Measurements from ENCODE around the gene RPL34. TPM values are rescaled to one million over a fixed set of nuclear protein-coding genes. Genes with fewer than 3 reads are reported as not detected.
A peak's percentile ranks its signal among the peaks of the same experiment; 100 is the strongest.

Gene RPL34
- 100 to 1,000 TPM; 901 to 922 TPM for total RNA-seq
- polyA plus RNA-seq (ENCODE audit: insufficient read length in 6 of 6), result 1,000 to 10,000 TPM; 2,139 to 2,528 (median 2,317) TPM
- long read RNA-seq, donor 1, transcript RPL34-202 (5 exons, 441 nt), result major isoform, 2,908 of 4,248 reads
- long read RNA-seq, donor 1, transcript RPL34-206 (2 exons, 629 nt), result minor isoform, 116 of 4,248 reads
- long read RNA-seq, donor 1, transcript RPL34-201 (5 exons, 529 nt), result minor isoform, 43 of 4,248 reads
- long read RNA-seq, donor 1, partial matches to known transcripts, result 1,054 of 4,248 reads
- long read RNA-seq, donor 1, other reads (novel, unspliced or antisense), result 122 of 4,248 reads
- long read RNA-seq, donor 2, transcript RPL34-206 (2 exons, 629 nt), result minor isoform, 271 of 3,297 reads
- long read RNA-seq, donor 2, transcript RPL34-205 (2 exons, 2,627 nt), result minor isoform, 5 of 3,297 reads
- long read RNA-seq, donor 2, transcript RPL34-202 (5 exons, 441 nt), result major isoform, 1,859 of 3,297 reads
- long read RNA-seq, donor 2, transcript RPL34-201 (5 exons, 529 nt), result minor isoform, 30 of 3,297 reads
- long read RNA-seq, donor 2, partial matches to known transcripts, result 1,064 of 3,297 reads
- long read RNA-seq, donor 2, other reads (novel, unspliced or antisense), result 68 of 3,297 reads
- long read RNA-seq, donor 3, transcript RPL34-205 (2 exons, 2,627 nt), result minor isoform, 7 of 3,790 reads
- long read RNA-seq, donor 3, transcript RPL34-201 (5 exons, 529 nt), result minor isoform, 28 of 3,790 reads
- long read RNA-seq, donor 3, transcript RPL34-206 (2 exons, 629 nt), result minor isoform, 111 of 3,790 reads
- long read RNA-seq, donor 3, transcript RPL34-202 (5 exons, 441 nt), result major isoform, 2,602 of 3,790 reads
- long read RNA-seq, donor 3, partial matches to known transcripts, result 923 of 3,790 reads
- long read RNA-seq, donor 3, other reads (novel, unspliced or antisense), result 119 of 3,790 reads
- long read RNA-seq, donor 4, transcript RPL34-201 (5 exons, 529 nt), result minor isoform, 32 of 1,403 reads
- long read RNA-seq, donor 4, transcript RPL34-202 (5 exons, 441 nt), result major isoform, 1,021 of 1,403 reads
- long read RNA-seq, donor 4, partial matches to known transcripts, result 325 of 1,403 reads
- long read RNA-seq, donor 4, other reads (novel, unspliced or antisense), result 25 of 1,403 reads
- long read RNA-seq, donor 5, transcript RPL34-202 (5 exons, 441 nt), result major isoform, 2,106 of 3,396 reads
- long read RNA-seq, donor 5, transcript RPL34-206 (2 exons, 629 nt), result minor isoform, 112 of 3,396 reads
- long read RNA-seq, donor 5, transcript RPL34-201 (5 exons, 529 nt), result minor isoform, 33 of 3,396 reads
- long read RNA-seq, donor 5, partial matches to known transcripts, result 1,048 of 3,396 reads
- long read RNA-seq, donor 5, other reads (novel, unspliced or antisense), result 95 of 3,396 reads
- long read RNA-seq, donor 6, transcript RPL34-206 (2 exons, 629 nt), result minor isoform, 295 of 5,520 reads
- long read RNA-seq, donor 6, transcript RPL34-205 (2 exons, 2,627 nt), result minor isoform, 5 of 5,520 reads
- long read RNA-seq, donor 6, transcript RPL34-202 (5 exons, 441 nt), result major isoform, 3,319 of 5,520 reads
- long read RNA-seq, donor 6, transcript RPL34-201 (5 exons, 529 nt), result minor isoform, 36 of 5,520 reads
- long read RNA-seq, donor 6, partial matches to known transcripts, result 1,763 of 5,520 reads
- long read RNA-seq, donor 6, other reads (novel, unspliced or antisense), result 102 of 5,520 reads
- long read RNA-seq, donor 7, transcript RPL34-202 (5 exons, 441 nt), result major isoform, 1,674 of 2,667 reads
- long read RNA-seq, donor 7, transcript RPL34-206 (2 exons, 629 nt), result minor isoform, 71 of 2,667 reads
- long read RNA-seq, donor 7, transcript RPL34-205 (2 exons, 2,627 nt), result minor isoform, 8 of 2,667 reads
- long read RNA-seq, donor 7, transcript RPL34-201 (5 exons, 529 nt), result minor isoform, 18 of 2,667 reads
- long read RNA-seq, donor 7, partial matches to known transcripts, result 821 of 2,667 reads
- long read RNA-seq, donor 7, other reads (novel, unspliced or antisense), result 74 of 2,667 reads
- long read RNA-seq, donor 8, transcript RPL34-201 (5 exons, 529 nt), result minor isoform, 21 of 1,647 reads
- long read RNA-seq, donor 8, transcript RPL34-206 (2 exons, 629 nt), result minor isoform, 34 of 1,647 reads
- long read RNA-seq, donor 8, transcript RPL34-202 (5 exons, 441 nt), result major isoform, 1,110 of 1,647 reads
- long read RNA-seq, donor 8, partial matches to known transcripts, result 433 of 1,647 reads
- long read RNA-seq, donor 8, other reads (novel, unspliced or antisense), result 46 of 1,647 reads
- long read RNA-seq, donor 9, transcript RPL34-202 (5 exons, 441 nt), result major isoform, 16 of 40 reads
- long read RNA-seq, donor 9, transcript RPL34-206 (2 exons, 629 nt), result minor isoform, 8 of 40 reads
- long read RNA-seq, donor 9, partial matches to known transcripts, result 16 of 40 reads
- long read RNA-seq, donor 9, other reads (novel, unspliced or antisense), result 0 of 40 reads
- long read RNA-seq, donor 10, transcript RPL34-201 (5 exons, 529 nt), result minor isoform, 40 of 955 reads
- long read RNA-seq, donor 10, transcript RPL34-202 (5 exons, 441 nt), result major isoform, 709 of 955 reads
- long read RNA-seq, donor 10, partial matches to known transcripts, result 191 of 955 reads
- long read RNA-seq, donor 10, other reads (novel, unspliced or antisense), result 13 of 955 reads
- long read RNA-seq, donor 11, transcript RPL34-201 (5 exons, 529 nt), result minor isoform, 17 of 1,291 reads
- long read RNA-seq, donor 11, transcript RPL34-206 (2 exons, 629 nt), result minor isoform, 50 of 1,291 reads
- long read RNA-seq, donor 11, transcript RPL34-202 (5 exons, 441 nt), result major isoform, 858 of 1,291 reads
- long read RNA-seq, donor 11, partial matches to known transcripts, result 322 of 1,291 reads
- long read RNA-seq, donor 11, other reads (novel, unspliced or antisense), result 42 of 1,291 reads
- long read RNA-seq, donor 12, transcript RPL34-202 (5 exons, 441 nt), result major isoform, 1,368 of 1,970 reads
- long read RNA-seq, donor 12, transcript RPL34-206 (2 exons, 629 nt), result minor isoform, 24 of 1,970 reads
- long read RNA-seq, donor 12, transcript RPL34-201 (5 exons, 529 nt), result minor isoform, 18 of 1,970 reads
- long read RNA-seq, donor 12, partial matches to known transcripts, result 488 of 1,970 reads
- long read RNA-seq, donor 12, other reads (novel, unspliced or antisense), result 68 of 1,970 reads

DNA sequence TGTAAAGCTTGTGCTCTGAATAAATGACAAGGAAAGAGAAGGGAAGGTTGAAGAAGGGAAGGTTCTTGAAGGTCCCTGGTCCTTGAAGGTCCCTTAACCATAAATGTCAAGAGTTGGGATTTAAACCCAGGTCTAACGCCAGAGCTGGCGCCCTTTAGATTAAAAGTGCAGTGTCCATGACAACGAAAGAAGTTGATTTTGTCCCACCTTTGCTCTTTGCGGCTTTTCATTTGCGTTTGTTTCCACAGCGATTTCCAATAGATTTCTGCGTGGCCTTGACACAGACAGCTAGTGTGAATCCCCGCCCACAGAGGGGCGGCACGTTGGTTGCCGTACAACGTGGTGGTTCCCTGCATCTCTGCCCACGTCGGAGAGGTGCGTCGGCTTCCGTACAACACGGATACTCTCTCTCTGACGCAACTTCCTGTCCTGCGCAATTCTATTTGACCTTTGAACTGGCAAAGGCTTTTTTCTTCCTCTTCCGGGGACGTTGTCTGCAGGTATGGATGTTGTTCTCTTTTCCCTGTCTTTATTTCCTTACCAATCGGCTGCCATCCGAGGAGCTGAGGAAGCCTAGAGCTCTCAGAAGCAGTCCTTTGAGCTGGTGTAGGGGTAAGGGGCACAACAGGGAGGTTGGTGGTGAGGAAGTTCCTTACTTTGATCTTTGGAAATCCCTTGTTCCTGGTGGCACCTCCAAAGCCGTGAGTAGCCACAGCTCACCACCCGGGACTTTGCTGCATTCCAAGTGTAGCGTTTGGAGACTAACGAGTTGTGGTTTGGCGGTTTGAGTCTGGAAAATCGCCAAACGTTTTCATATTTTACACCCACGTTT is at the start of gene RPL34:
RPL34 (plus strand) TSS at position 476 of the 832 bp plus-strand sequence. CDS start 1,384 bp downstream, outside the sequence.
- peak within 1 kb of the TSS; percentile 76 to 82 for H3K27ac ChIP-seq
- DNase-seq (peak; percentile 97 to 99 (median 98)), ATAC-seq (peak; percentile 100)
- H3K9me3 ChIP-seq, result peaks cover 0 to 6% of the 10 kb centered on the region in 2 donors
- intact Hi-C loops (cut with DNase I), result no loop called here
- TF ChIP-seq, protein P1, sequence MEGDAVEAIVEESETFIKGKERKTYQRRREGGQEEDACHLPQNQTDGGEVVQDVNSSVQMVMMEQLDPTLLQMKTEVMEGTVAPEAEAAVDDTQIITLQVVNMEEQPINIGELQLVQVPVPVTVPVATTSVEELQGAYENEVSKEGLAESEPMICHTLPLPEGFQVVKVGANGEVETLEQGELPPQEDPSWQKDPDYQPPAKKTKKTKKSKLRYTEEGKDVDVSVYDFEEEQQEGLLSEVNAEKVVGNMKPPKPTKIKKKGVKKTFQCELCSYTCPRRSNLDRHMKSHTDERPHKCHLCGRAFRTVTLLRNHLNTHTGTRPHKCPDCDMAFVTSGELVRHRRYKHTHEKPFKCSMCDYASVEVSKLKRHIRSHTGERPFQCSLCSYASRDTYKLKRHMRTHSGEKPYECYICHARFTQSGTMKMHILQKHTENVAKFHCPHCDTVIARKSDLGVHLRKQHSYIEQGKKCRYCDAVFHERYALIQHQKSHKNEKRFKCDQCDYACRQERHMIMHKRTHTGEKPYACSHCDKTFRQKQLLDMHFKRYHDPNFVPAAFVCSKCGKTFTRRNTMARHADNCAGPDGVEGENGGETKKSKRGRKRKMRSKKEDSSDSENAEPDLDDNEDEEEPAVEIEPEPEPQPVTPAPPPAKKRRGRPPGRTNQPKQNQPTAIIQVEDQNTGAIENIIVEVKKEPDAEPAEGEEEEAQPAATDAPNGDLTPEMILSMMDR (IDR thresholded peaks at IDR 0.05), result no peak
- H3K4me1 ChIP-seq, result peaks cover 17 to 48% of the 10 kb centered on the region in 2 donors
- peak within 1 kb of the TSS; percentile 61 to 81 for H3K4me3 ChIP-seq
- no peaks in the 10 kb centered on the region for H3K27me3 ChIP-seq
- peaks cover 0 to 36% of the 10 kb centered on the region in 2 donors for H3K36me3 ChIP-seq

DNA sequence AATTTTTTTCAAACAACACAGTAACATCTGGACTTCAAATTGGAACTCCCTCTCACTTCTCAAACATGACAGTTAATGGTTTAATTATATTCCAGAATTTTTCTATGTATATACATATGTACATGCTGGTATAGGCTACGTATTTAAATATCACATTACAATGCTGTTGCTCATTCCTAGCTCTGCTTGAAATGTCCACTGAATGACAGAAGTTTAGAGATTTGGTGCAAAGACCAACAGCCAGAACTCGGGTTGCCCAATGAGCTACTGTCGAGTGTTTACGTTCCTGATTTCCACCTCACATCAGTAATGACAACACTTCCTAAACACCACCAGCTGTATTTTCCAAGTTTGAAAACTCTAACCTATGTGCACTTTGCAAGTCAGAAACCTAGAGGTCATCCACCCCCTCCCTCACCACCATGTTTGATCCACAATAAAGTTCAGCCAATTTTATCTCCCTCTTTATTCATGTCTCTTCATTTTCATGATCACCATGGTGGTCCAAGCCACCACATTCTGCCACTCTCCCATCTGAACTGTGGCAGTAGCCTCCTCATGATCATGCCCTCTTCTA is 49.3 kb upstream of the RPL34 start:
- no peaks in the 10 kb centered on the region for H3K4me1 ChIP-seq
- peak; percentile 32 for ATAC-seq
- intact Hi-C loops (cut with DNase I), result loop anchor here in 1 of 2 donors (5.0 kb wide), 1 partner anchor 554 kb away; no protein-coding TSS in a partner anchor

More for the DNA sequence above, 49.3 kb upstream of the RPL34 start:
- TF ChIP-seq, protein P1 (IDR thresholded peaks at IDR 0.05), result no peak
- Histone ChIP-seq H3K27ac (no peak overlapping the region), H3K36me3 (no peaks in the 10 kb centered on the region), H3K4me3 (no peak overlapping the region), H3K9me3 (no peaks in the 10 kb centered on the region), H3K27me3 (peaks cover 0 to 5% of the 10 kb centered on the region in 2 donors)
- no peak for DNase-seq

All from left lung (tissue), 14 donors.